CD4-positive, alpha-beta T cell (primary cell): Measurements from ENCODE around the gene OSBPL10. TPM values are rescaled to one million over a fixed set of nuclear protein-coding genes. Genes with fewer than 3 reads are reported as not detected.

Source experiments
- ATAC-seq: fragments of 200-7000 bp; cut with Tn5 transposase; one replicate; pipeline ENCODE4 v1.10.0; 2022; ENCODE audit warnings: mild to moderate bottlenecking; ENCODE audit not compliant: poor library complexity
- CTCF ChIA-PET: fragments of 350-600 bp; sonication (Branson Sonifier 250); formaldehyde crosslinking; loops from one replicate; lab custom pipeline; 2021; ENCODE audit warnings: antibody characterized with exemption, inconsistent platforms; lab: Charles Lee
- POLR2A ChIA-PET: fragments of 350-600 bp; sonication (Branson Sonifier 250); formaldehyde crosslinking; loops from one replicate; lab custom pipeline; 2021; ENCODE audit warnings: antibody characterized with exemption, inconsistent platforms; lab: Charles Lee
- DNase-seq, 14 experiments: peaks; one replicate each; pipeline ENCODE4 v3.0.0-alpha.2; 2013 to 2020; ENCODE audit warnings: mixed read lengths in 2 of 14
- H3K27ac ChIP-seq, 2 donors: one replicate each; pipeline versions ENCODE4 v1.5.1 to v1.7.0; 2013; ENCODE audit warnings: low read length in 2 of 2, low read depth in 1 of 2, mild to moderate bottlenecking in 1 of 2
- H3K27me3 ChIP-seq, 2 experiments: 1 replicate in 1 of 2; 2 replicates in 1 of 2; pipeline versions ENCODE4 v1.6.1 to v1.7.0; 2013; ENCODE audit warnings: low read length in 2 of 2, control low read depth in 1 of 2, mild to moderate bottlenecking in 1 of 2, moderate library complexity in 1 of 2; ENCODE audit not compliant: insufficient read depth in 2 of 2, control insufficient read depth in 1 of 2
- H3K36me3 ChIP-seq: one replicate; pipeline ENCODE4 v1.6.1; 2013; ENCODE audit warnings: low read length, control low read depth; ENCODE audit not compliant: insufficient read depth
- H3K4me1 ChIP-seq: one replicate; pipeline ENCODE4 v1.6.1; 2013; ENCODE audit warnings: low read length, control low read depth; ENCODE audit not compliant: insufficient read depth
- H3K4me3 ChIP-seq: one replicate; pipeline ENCODE4 v1.5.1; 2013; ENCODE audit warnings: mild to moderate bottlenecking, low read length, moderate library complexity
- H3K9me3 ChIP-seq, 2 experiments: 1 replicate in 1 of 2; 2 replicates in 1 of 2; pipeline versions ENCODE4 v1.6.1 to v1.7.0; 2013; ENCODE audit warnings: low read length in 2 of 2, mild to moderate bottlenecking in 2 of 2, control low read depth in 1 of 2, moderate library complexity in 1 of 2; ENCODE audit not compliant: control insufficient read depth in 1 of 2, insufficient read depth in 1 of 2
- H3K27ac Mint-ChIP-seq: one replicate; pipeline ENCODE4 v1.8.0; 2020; ENCODE audit warnings: mixed read lengths
- H3K27me3 Mint-ChIP-seq: one replicate; pipeline ENCODE4 v1.8.0; 2021; ENCODE audit warnings: mixed read lengths
- H3K36me3 Mint-ChIP-seq: one replicate; pipeline ENCODE4 v1.8.0; 2021; ENCODE audit warnings: low read depth, mixed read lengths
- H3K4me1 Mint-ChIP-seq: one replicate; pipeline ENCODE4 v1.8.0; 2021; ENCODE audit warnings: low read depth, mixed read lengths
- H3K4me3 Mint-ChIP-seq: one replicate; pipeline ENCODE4 v1.8.0; 2020; ENCODE audit warnings: mild to moderate bottlenecking, mixed read lengths
- H3K9me3 Mint-ChIP-seq: one replicate; pipeline ENCODE4 v1.8.0; 2020; ENCODE audit warnings: mixed read lengths
- intact Hi-C, 2 experiments: fragments of 100-400 bp; cut with DNase I in 1 of 2; cut with micrococcal nuclease in 1 of 2; formaldehyde crosslinking; loops; one replicate each; pipeline versions ENCODE4 v1.15.1 to v1.9.0; 2023 to 2025; cut with DNase I, micrococcal nuclease
- total RNA-seq, 174 experiments: library from RNA in 2 of 174; stranded (reverse) in 2 of 174; gene quantifications; one replicate each; pipeline ENCODE4 v1.2.3 and lab custom pipeline; 2021 to 2026
- TF ChIP-seq, protein P1 (sequence below): fragments of 200-600 bp; IDR thresholded peaks from one replicate; pipeline ENCODE4 v1.8.0; 2022; ENCODE audit warnings: antibody characterized with exemption, mild to moderate bottlenecking

Gene OSBPL10
- total RNA-seq, 2 experiments from 2014 or later = not detected

DNA sequence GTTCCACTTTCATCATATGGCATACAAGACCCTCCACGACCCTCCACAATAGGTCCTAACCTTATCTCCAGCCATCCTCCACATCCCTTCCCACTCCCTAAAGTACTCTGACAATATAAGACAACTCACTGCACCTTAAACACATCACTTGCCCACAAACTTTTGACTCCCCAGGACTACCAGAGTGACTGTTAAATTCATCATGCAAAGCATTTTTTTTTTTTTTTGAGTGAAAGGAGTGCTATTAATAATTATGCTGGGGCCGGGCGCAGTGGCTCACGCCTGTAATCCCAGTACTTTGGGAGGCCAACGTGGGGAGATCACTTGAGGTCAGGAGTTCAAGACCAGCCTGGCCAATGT is 55.8 kb downstream of the OSBPL10 start:
- H3K4me3 ChIP-seq = no peak overlapping the region
- no peaks in the 10 kb centered on the region for H3K27me3 ChIP-seq
- ATAC-seq (no peak), DNase-seq (no peak)
- ChIA-PET POLR2A (no interaction called here), CTCF (no interaction called here)
- H3K27ac ChIP-seq = no peak overlapping the region
- TF ChIP-seq, protein P1, sequence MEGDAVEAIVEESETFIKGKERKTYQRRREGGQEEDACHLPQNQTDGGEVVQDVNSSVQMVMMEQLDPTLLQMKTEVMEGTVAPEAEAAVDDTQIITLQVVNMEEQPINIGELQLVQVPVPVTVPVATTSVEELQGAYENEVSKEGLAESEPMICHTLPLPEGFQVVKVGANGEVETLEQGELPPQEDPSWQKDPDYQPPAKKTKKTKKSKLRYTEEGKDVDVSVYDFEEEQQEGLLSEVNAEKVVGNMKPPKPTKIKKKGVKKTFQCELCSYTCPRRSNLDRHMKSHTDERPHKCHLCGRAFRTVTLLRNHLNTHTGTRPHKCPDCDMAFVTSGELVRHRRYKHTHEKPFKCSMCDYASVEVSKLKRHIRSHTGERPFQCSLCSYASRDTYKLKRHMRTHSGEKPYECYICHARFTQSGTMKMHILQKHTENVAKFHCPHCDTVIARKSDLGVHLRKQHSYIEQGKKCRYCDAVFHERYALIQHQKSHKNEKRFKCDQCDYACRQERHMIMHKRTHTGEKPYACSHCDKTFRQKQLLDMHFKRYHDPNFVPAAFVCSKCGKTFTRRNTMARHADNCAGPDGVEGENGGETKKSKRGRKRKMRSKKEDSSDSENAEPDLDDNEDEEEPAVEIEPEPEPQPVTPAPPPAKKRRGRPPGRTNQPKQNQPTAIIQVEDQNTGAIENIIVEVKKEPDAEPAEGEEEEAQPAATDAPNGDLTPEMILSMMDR = no peak
- Mint-ChIP-seq H3K27me3 (no peaks in the 10 kb centered on the region), H3K27ac (no peak overlapping the region), H3K9me3 (peaks cover 1% of the 10 kb centered on the region), H3K4me3 (no peak overlapping the region), H3K36me3 (no peaks in the 10 kb centered on the region), H3K4me1 (no peaks in the 10 kb centered on the region)
- H3K9me3 ChIP-seq = peaks cover 0 to 5% of the 10 kb centered on the region in 2 experiments
- no peaks in the 10 kb centered on the region for H3K36me3 ChIP-seq
- intact Hi-C loops = no loop called here
- no peaks in the 10 kb centered on the region for H3K4me1 ChIP-seq

DNA sequence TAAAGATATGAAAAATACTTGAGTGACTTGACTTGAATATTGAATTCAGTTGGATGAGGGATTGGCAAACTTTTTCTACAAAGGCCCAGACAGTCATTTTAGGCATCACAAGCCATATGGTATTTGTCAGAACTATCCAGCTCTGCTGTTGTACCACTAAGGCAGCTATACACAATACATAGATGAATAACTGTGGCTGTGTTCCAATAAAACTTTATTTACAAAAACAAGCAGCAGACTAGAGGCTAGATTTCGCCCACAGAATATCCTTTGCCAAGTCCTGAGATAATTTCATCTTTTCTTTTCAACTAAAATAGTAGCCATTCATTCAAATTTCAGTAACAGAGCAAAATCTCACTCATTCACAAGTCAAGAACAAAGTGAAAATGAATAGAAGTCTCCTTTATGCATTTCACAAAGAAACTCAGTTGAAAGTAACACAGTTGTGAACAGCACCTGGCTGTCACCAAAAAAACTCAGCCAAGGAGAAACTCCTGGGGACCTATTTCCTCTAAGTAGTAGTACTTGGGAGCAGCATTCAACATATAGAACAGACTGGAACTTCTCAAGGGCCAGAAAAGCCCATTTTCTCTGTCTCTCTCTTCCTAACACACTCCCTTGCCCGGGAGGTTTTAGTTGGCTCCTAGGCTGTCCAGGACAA is 56.3 kb downstream of the OSBPL10 start:
- CTCF ChIA-PET = no interaction called here
- no peaks in the 10 kb centered on the region for H3K27me3 ChIP-seq
- H3K36me3 Mint-ChIP-seq = no peaks in the 10 kb centered on the region
- H3K36me3 ChIP-seq = no peaks in the 10 kb centered on the region
- no peaks in the 10 kb centered on the region for H3K4me1 ChIP-seq
- no peaks in the 10 kb centered on the region for H3K4me1 Mint-ChIP-seq
- H3K27ac Mint-ChIP-seq = no peak overlapping the region
- TF ChIP-seq, protein P1 = no peak
- POLR2A ChIA-PET = no interaction called here
- peaks cover 0 to 5% of the 10 kb centered on the region in 2 experiments for H3K9me3 ChIP-seq
- ATAC-seq = no peak
- H3K27me3 Mint-ChIP-seq = no peaks in the 10 kb centered on the region
- H3K4me3 ChIP-seq = no peak overlapping the region
- no peak for DNase-seq
- intact Hi-C loops = no loop called here
- H3K9me3 Mint-ChIP-seq = peaks cover 7% of the 10 kb centered on the region
- H3K27ac ChIP-seq = no peak overlapping the region
- no peak overlapping the region for H3K4me3 Mint-ChIP-seq

DNA sequence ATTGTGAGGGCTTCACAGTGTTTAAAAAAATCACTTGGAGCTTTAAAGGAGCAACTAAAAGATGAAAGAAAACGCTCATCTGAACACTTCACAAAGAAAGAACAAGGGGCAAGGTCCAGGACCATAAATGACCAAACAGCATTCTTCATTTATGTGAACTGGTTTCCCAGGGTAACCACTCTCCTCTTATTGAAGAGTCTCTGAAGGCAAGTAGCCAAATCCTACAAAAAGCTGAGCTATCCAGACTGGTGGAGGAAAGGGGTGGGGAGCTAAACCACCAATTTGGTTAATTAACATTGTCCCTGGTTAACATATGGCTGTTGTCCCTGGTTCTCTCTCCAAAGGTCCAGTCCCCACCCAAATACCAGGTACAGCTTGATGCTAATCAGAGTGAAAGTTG is 58.1 kb downstream of the OSBPL10 start:
- POLR2A ChIA-PET = interaction anchor here (0.9 kb wide), 1 partner anchor 10 kb away, joined by 3 read pairs; no protein-coding TSS in a partner anchor
- H3K27me3 Mint-ChIP-seq = no peaks in the 10 kb centered on the region

More for the DNA sequence above, 58.1 kb downstream of the OSBPL10 start:
- TF ChIP-seq, protein P1 = no peak
- CTCF ChIA-PET = no interaction called here
- ATAC-seq (no peak), DNase-seq (no peak)
- H3K4me1 ChIP-seq = peaks cover 6% of the 10 kb centered on the region
- peaks cover 11% of the 10 kb centered on the region for H3K4me1 Mint-ChIP-seq
- no peak overlapping the region for H3K4me3 Mint-ChIP-seq
- H3K27ac Mint-ChIP-seq = no peak overlapping the region
- no peaks in the 10 kb centered on the region for H3K36me3 ChIP-seq
- H3K27ac ChIP-seq = no peak overlapping the region
- H3K9me3 Mint-ChIP-seq = peaks cover 11% of the 10 kb centered on the region
- no peaks in the 10 kb centered on the region for H3K36me3 Mint-ChIP-seq
- intact Hi-C loops = no loop called here
- H3K4me3 ChIP-seq = no peak overlapping the region
- H3K9me3 ChIP-seq = peaks cover 4 to 5% of the 10 kb centered on the region in 2 experiments
- H3K27me3 ChIP-seq = no peaks in the 10 kb centered on the region
